Measurements from ENCODE around the gene GLB1L2. TPM values are rescaled to one million over a fixed set of nuclear protein-coding genes. Genes with fewer than 3 reads are reported as not detected.
"Not testable (repeated sequence)": the region's sequence is repeated elsewhere in the genome, so short reads cannot be mapped to it uniquely, and the experiment has no call there.

GLB1L2 gene, protein sequence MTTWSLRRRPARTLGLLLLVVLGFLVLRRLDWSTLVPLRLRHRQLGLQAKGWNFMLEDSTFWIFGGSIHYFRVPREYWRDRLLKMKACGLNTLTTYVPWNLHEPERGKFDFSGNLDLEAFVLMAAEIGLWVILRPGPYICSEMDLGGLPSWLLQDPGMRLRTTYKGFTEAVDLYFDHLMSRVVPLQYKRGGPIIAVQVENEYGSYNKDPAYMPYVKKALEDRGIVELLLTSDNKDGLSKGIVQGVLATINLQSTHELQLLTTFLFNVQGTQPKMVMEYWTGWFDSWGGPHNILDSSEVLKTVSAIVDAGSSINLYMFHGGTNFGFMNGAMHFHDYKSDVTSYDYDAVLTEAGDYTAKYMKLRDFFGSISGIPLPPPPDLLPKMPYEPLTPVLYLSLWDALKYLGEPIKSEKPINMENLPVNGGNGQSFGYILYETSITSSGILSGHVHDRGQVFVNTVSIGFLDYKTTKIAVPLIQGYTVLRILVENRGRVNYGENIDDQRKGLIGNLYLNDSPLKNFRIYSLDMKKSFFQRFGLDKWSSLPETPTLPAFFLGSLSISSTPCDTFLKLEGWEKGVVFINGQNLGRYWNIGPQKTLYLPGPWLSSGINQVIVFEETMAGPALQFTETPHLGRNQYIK
- 0.17 TPM for polyA plus RNA-seq (2012; ENCODE audit: low read depth, missing spikeins)

DNA sequence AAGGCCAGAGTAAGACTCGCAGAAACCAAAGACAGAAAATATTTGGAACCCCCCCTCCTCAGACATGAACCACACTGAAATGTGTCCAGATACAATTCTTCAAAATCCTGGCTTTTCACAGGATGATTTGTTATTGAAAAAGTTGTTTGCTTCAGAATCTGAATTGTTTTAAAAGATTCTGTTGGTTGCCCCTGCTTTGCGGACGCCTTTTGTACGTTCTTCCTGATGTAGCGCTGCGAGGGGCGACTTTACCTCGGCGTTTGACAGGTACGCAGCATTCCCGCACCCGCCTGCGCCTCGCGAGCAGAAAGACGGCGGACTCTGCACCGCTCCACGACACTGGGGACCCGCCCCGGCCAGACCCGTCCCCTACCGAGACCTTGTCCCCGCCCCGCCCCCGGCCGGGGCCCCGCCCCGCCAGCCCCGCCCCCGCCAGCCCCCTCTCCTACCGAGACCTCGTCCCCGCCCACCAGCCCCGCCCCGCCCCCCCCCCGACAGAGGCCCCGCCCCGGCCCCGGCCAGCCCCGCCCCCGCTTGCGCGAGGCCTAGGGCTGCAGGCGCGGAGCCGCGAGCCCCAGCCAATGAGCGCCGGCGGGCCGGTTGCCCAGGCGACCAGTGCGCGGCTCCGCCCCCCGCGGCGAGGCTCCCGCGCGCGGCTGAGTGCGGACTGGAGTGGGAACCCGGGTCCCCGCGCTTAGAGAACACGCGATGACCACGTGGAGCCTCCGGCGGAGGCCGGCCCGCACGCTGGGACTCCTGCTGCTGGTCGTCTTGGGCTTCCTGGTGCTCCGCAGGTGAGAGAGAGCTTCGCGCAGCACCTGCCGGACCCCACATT is at the start of gene GLB1L2:
Gene GLB1L2 (plus strand): TSS at position 635 of the 835 bp plus-strand sequence. CDS start 74 bp downstream, at position 709.
- FAIRE-seq: no peak

GRCh38 chr11:134282121-134283045 is 49.4 kb upstream of the GLB1L2 start:
- FAIRE-seq (no peak), DNase-seq (ENCODE audit: insufficient read length, low spot score) (no peak)
- no peak for TF ChIP-seq TAF1 (IDR thresholded peaks at IDR 0.05; ENCODE audit: low read depth, low read length)
- no peak for TF ChIP-seq POU2F2 (IDR thresholded peaks at IDR 0.05; ENCODE audit: low read depth, low read length)
- no peak for TF ChIP-seq PAX5 (IDR thresholded peaks at IDR 0.05; ENCODE audit: insufficient read depth, low read length, severe bottlenecking)
- no peak for TF ChIP-seq SPI1 (IDR thresholded peaks at IDR 0.05; ENCODE audit: low read depth, low read length)
- TF ChIP-seq POLR2A (IDR thresholded peaks at IDR 0.05; ENCODE audit: low read depth, low read length): no peak
- no peak for TF ChIP-seq POLR2AphosphoS5 (IDR thresholded peaks at IDR 0.05; ENCODE audit: low read depth, low read length)

More for the DNA sequence above, at the start of gene GLB1L2:
- peak; percentile 66 for DNase-seq (ENCODE audit: insufficient read length, low spot score)
- TF ChIP-seq SPI1 (IDR thresholded peaks at IDR 0.05; ENCODE audit: low read depth, low read length) (no peak), TAF1 (IDR thresholded peaks at IDR 0.05; ENCODE audit: low read depth, low read length) (no peak), PAX5 (IDR thresholded peaks at IDR 0.05; ENCODE audit: insufficient read depth, low read length, severe bottlenecking) (no peak), POLR2A (IDR thresholded peaks at IDR 0.05; ENCODE audit: low read depth, low read length) (no peak), POU2F2 (IDR thresholded peaks at IDR 0.05; ENCODE audit: low read depth, low read length) (no peak), POLR2AphosphoS5 (IDR thresholded peaks at IDR 0.05; ENCODE audit: low read depth, low read length) (no peak)

- no peak for FAIRE-seq
- no peak for TF ChIP-seq POLR2AphosphoS5 (IDR thresholded peaks at IDR 0.05; ENCODE audit: low read depth, low read length)
- no peak for TF ChIP-seq SPI1 (IDR thresholded peaks at IDR 0.05; ENCODE audit: low read depth, low read length)
- no peak for TF ChIP-seq TAF1 (IDR thresholded peaks at IDR 0.05; ENCODE audit: low read depth, low read length)
- no peak for TF ChIP-seq PAX5 (IDR thresholded peaks at IDR 0.05; ENCODE audit: insufficient read depth, low read length, severe bottlenecking)
- no peak for TF ChIP-seq POU2F2 (IDR thresholded peaks at IDR 0.05; ENCODE audit: low read depth, low read length)
- TF ChIP-seq POLR2A (IDR thresholded peaks at IDR 0.05; ENCODE audit: low read depth, low read length): no peak
- no peak for DNase-seq (ENCODE audit: insufficient read length, low spot score)
Measured at GRCh38 chr11:134283461-134284230, 48.1 kb upstream of the GLB1L2 start.

DNA sequence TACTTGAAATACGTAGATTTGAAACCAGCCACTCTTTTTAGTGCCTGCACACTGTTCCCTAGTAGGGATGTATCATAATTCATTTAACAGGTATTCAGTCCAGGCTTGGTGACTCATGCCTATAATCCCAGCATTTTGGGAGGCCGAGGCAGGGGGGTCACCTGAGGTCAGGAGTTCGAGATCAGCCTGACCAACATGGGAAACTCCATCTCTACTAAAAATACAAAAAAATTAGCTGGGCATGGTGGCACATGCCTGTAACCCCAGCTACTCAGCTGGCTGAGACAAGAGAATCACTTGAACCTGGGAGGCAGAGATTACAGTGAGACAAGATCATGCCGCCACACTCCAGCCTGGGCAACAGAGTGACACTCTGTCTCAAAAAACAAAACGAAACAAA is 47.4 kb upstream of the GLB1L2 start:
- FAIRE-seq; DNase-seq (ENCODE audit: insufficient read length, low spot score): not testable (repeated sequence)

GRCh38 chr11:134287561-134287960 is 44.2 kb upstream of the GLB1L2 start:
- TF ChIP-seq TAF1 (IDR thresholded peaks at IDR 0.05; ENCODE audit: low read depth, low read length) (no peak), POU2F2 (IDR thresholded peaks at IDR 0.05; ENCODE audit: low read depth, low read length) (no peak), SPI1 (IDR thresholded peaks at IDR 0.05; ENCODE audit: low read depth, low read length) (no peak), POLR2AphosphoS5 (IDR thresholded peaks at IDR 0.05; ENCODE audit: low read depth, low read length) (no peak), PAX5 (IDR thresholded peaks at IDR 0.05; ENCODE audit: insufficient read depth, low read length, severe bottlenecking) (no peak), POLR2A (IDR thresholded peaks at IDR 0.05; ENCODE audit: low read depth, low read length) (no peak)
- no peak for FAIRE-seq

GRCh38 chr11:134288486-134288885 is 43.3 kb upstream of the GLB1L2 start:
- no peak for TF ChIP-seq POLR2A (IDR thresholded peaks at IDR 0.05; ENCODE audit: low read depth, low read length)
- TF ChIP-seq TAF1 (IDR thresholded peaks at IDR 0.05; ENCODE audit: low read depth, low read length): no peak
- no peak for TF ChIP-seq POLR2AphosphoS5 (IDR thresholded peaks at IDR 0.05; ENCODE audit: low read depth, low read length)
- no peak for TF ChIP-seq POU2F2 (IDR thresholded peaks at IDR 0.05; ENCODE audit: low read depth, low read length)
- TF ChIP-seq SPI1 (IDR thresholded peaks at IDR 0.05; ENCODE audit: low read depth, low read length): no peak
- no peak for TF ChIP-seq PAX5 (IDR thresholded peaks at IDR 0.05; ENCODE audit: insufficient read depth, low read length, severe bottlenecking)
- FAIRE-seq (no peak), DNase-seq (ENCODE audit: insufficient read length, low spot score) (no peak)

More at GRCh38 chr11:134287561-134287960, 44.2 kb upstream of the GLB1L2 start:
- no peak for DNase-seq (ENCODE audit: insufficient read length, low spot score)

DNA sequence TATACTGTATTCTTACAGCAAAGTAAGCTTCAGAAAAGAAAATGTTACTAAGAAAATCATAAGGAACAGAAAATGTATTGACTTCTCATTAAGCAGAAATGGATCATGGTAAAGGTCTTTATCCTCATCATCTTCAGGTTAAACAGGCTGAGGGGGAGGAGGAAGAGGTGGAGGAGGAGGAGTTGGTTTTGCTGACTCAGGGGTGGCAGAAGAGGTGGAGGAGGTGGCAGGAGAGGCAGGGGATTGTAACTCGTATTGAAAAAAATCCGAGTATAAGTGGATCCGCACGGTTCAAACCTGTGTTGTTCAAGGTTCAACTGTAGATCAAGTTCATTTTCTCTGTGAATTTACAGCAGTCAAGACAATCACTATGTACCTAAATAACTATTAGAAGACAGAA is 42.6 kb upstream of the GLB1L2 start:
- no peak for TF ChIP-seq PAX5 (IDR thresholded peaks at IDR 0.05; ENCODE audit: insufficient read depth, low read length, severe bottlenecking)
- no peak for TF ChIP-seq TAF1 (IDR thresholded peaks at IDR 0.05; ENCODE audit: low read depth, low read length)
- no peak for TF ChIP-seq POLR2AphosphoS5 (IDR thresholded peaks at IDR 0.05; ENCODE audit: low read depth, low read length)
- TF ChIP-seq SPI1 (IDR thresholded peaks at IDR 0.05; ENCODE audit: low read depth, low read length): no peak
- no peak for TF ChIP-seq POU2F2 (IDR thresholded peaks at IDR 0.05; ENCODE audit: low read depth, low read length)
- TF ChIP-seq POLR2A (IDR thresholded peaks at IDR 0.05; ENCODE audit: low read depth, low read length): no peak
- no peak for DNase-seq (ENCODE audit: insufficient read length, low spot score)
- FAIRE-seq: no peak

DNA sequence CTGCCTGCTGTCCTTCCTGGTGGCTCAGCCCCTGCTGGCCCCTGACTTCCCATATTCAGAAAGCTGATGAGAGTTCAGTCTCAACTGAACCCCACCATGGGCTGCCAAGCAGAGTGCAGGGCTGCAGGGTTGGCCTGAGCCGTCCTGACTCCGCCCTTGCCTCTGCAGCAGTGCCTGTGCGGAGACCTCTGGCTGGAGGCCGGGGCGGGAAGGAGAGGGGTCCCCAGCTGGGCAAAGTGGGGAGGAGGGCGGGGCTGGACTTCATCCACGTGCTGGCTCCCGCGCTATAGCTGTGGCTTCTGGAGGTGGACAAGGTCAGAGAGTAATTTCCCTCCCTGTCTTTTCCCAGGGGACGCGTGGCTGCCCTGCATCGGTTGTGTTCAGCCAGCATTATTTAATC is 42.0 kb upstream of the GLB1L2 start:
- DNase-seq (ENCODE audit: insufficient read length, low spot score): no peak
- no peak for FAIRE-seq
- TF ChIP-seq PAX5 (IDR thresholded peaks at IDR 0.05; ENCODE audit: insufficient read depth, low read length, severe bottlenecking) (no peak), TAF1 (IDR thresholded peaks at IDR 0.05; ENCODE audit: low read depth, low read length) (no peak), SPI1 (IDR thresholded peaks at IDR 0.05; ENCODE audit: low read depth, low read length) (no peak), POLR2AphosphoS5 (IDR thresholded peaks at IDR 0.05; ENCODE audit: low read depth, low read length) (no peak), POLR2A (IDR thresholded peaks at IDR 0.05; ENCODE audit: low read depth, low read length) (no peak), POU2F2 (IDR thresholded peaks at IDR 0.05; ENCODE audit: low read depth, low read length) (no peak)
